Lower leg skin (tissue), 3 donors: ENCODE results near the gene PLD3.

ENCODE experiments used
- POLR2A ChIP-seq, 2 donors: fragments of 450-650 bp; IDR thresholded peaks; one replicate each; pipeline ENCODE4 v1.6.1; 2016 to 2017; ENCODE audit warnings: antibody characterized with exemption in 2 of 2, mild to moderate bottlenecking in 1 of 2, moderate library complexity in 1 of 2
- TF ChIP-seq, protein P1 (sequence below), 3 donors: fragments of 450-650 bp; IDR thresholded peaks; one replicate each; pipeline ENCODE4 v1.5.1; 2016; ENCODE audit warnings: antibody characterized with exemption in 3 of 3, mild to moderate bottlenecking in 3 of 3, moderate library complexity in 2 of 3

- TF ChIP-seq, protein P1, sequence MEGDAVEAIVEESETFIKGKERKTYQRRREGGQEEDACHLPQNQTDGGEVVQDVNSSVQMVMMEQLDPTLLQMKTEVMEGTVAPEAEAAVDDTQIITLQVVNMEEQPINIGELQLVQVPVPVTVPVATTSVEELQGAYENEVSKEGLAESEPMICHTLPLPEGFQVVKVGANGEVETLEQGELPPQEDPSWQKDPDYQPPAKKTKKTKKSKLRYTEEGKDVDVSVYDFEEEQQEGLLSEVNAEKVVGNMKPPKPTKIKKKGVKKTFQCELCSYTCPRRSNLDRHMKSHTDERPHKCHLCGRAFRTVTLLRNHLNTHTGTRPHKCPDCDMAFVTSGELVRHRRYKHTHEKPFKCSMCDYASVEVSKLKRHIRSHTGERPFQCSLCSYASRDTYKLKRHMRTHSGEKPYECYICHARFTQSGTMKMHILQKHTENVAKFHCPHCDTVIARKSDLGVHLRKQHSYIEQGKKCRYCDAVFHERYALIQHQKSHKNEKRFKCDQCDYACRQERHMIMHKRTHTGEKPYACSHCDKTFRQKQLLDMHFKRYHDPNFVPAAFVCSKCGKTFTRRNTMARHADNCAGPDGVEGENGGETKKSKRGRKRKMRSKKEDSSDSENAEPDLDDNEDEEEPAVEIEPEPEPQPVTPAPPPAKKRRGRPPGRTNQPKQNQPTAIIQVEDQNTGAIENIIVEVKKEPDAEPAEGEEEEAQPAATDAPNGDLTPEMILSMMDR (IDR thresholded peaks at IDR 0.05) = no peak
- no peak for TF ChIP-seq POLR2A (IDR thresholded peaks at IDR 0.05)
These were observed 13.4 kb upstream of the PLD3 start for GRCh38 chr19:40335101-40335500.
